HEK293 (cell line): ENCODE data around the gene TCERG1L.

ENCODE experiments used
- CTCF ChIA-PET: fragments of 350-600 bp; formaldehyde crosslinking; extraction: SDS; loops from one replicate; lab custom pipeline; 2021; ENCODE audit warnings: antibody characterized with exemption; lab: Yijun Ruan, JAX
- POLR2A ChIA-PET: fragments of 300-600 bp; formaldehyde crosslinking; extraction: SDS; loops from one replicate; lab custom pipeline; 2020; ENCODE audit warnings: antibody characterized with exemption, inconsistent platforms; lab: Yijun Ruan, JAX
- H3K27ac ChIP-seq: fragments of 200-500 bp; sonication (Bioruptor generic); 2 replicates; pipeline ENCODE4 v1.5.1; 2014; ENCODE audit warnings: low read depth, low read length, control low read depth, inconsistent platforms; ENCODE audit errors: extremely low read depth
- H3K36me3 ChIP-seq, 2 experiments: fragments of 200-500 bp in 1 of 2; sonication (Bioruptor generic) in 1 of 2; 1 replicate in 1 of 2; 2 replicates in 1 of 2; pipeline ENCODE4 v1.5.1; 2014 to 2017; ENCODE audit warnings: inconsistent platforms in 2 of 2, low read length in 2 of 2; ENCODE audit not compliant: control insufficient read depth in 2 of 2, insufficient read depth in 1 of 2
- H3K4me1 ChIP-seq: fragments of 200-500 bp; sonication (Bioruptor generic); 2 replicates; pipeline ENCODE4 v1.5.1; 2014; ENCODE audit warnings: mild to moderate bottlenecking, low read length, inconsistent platforms; ENCODE audit not compliant: control insufficient read depth, insufficient read depth
- H3K4me3 ChIP-seq: 2 replicates; pipeline ENCODE4 v1.5.1; 2011; ENCODE audit warnings: low read depth, mild to moderate bottlenecking, control low read depth, low read length, moderate library complexity
- H3K9me3 ChIP-seq: fragments of 200-500 bp; sonication (Bioruptor generic); 2 replicates; pipeline ENCODE4 v1.5.1; 2014; ENCODE audit warnings: low read depth, low read length, inconsistent platforms; ENCODE audit not compliant: control insufficient read depth, insufficient read depth
- IKZF3 ChIP-seq: fragments of 450-650 bp; IDR thresholded peaks from 2 replicates; pipeline ENCODE4 v1.5.0; 2018; ENCODE audit warnings: missing biosample characterization, mild to moderate bottlenecking, missing genetic modification characterization, moderate library complexity
- MYNN ChIP-seq: fragments of 450-650 bp; formaldehyde crosslinking; IDR thresholded peaks from 2 replicates; pipeline ENCODE4 v1.5.1; 2016; ENCODE audit warnings: missing biosample characterization, missing genetic modification characterization, borderline replicate concordance
- SALL2 ChIP-seq: fragments of 450-650 bp; formaldehyde crosslinking; IDR thresholded peaks from 2 replicates; pipeline ENCODE4 v1.5.0; 2017; ENCODE audit warnings: missing biosample characterization, mild to moderate bottlenecking, missing genetic modification characterization, borderline replicate concordance
- ZBTB7A ChIP-seq: fragments of 450-650 bp; formaldehyde crosslinking; IDR thresholded peaks from 2 replicates; pipeline ENCODE4 v1.5.1; 2016; ENCODE audit warnings: low read depth, missing biosample characterization, missing genetic modification characterization
- ZNF174 ChIP-seq: fragments of 450-650 bp; formaldehyde crosslinking; IDR thresholded peaks from 2 replicates; pipeline ENCODE4 v1.5.0; 2017; ENCODE audit warnings: missing biosample characterization, mild to moderate bottlenecking, missing genetic modification characterization
- ZNF175 ChIP-seq: fragments of 450-650 bp; formaldehyde crosslinking; IDR thresholded peaks from 2 replicates; pipeline ENCODE4 v1.5.1; 2016; ENCODE audit warnings: missing biosample characterization, missing genetic modification characterization
- ZNF184 ChIP-seq: fragments of 450-650 bp; IDR thresholded peaks from 2 replicates; pipeline ENCODE4 v1.5.1; 2018; ENCODE audit warnings: missing biosample characterization, mild to moderate bottlenecking, missing genetic modification characterization
- ZNF335 ChIP-seq: fragments of 450-650 bp; formaldehyde crosslinking; conservative IDR thresholded peaks from 2 replicates; pipeline ENCODE4 v1.5.1; 2016; ENCODE audit warnings: missing biosample characterization, missing genetic modification characterization
- ZNF354C ChIP-seq: fragments of 450-650 bp; formaldehyde crosslinking; IDR thresholded peaks from 2 replicates; pipeline ENCODE4 v1.5.1; 2016; ENCODE audit warnings: missing biosample characterization, missing genetic modification characterization, low read depth, borderline replicate concordance
- ZNF37A ChIP-seq: fragments of 450-650 bp; IDR thresholded peaks from 2 replicates; pipeline ENCODE4 v1.5.1; 2018; ENCODE audit warnings: missing biosample characterization, missing genetic modification characterization
- ZNF426 ChIP-seq: fragments of 450-650 bp; formaldehyde crosslinking; IDR thresholded peaks from 2 replicates; pipeline ENCODE4 v1.5.1; 2017; ENCODE audit warnings: missing biosample characterization, missing genetic modification characterization, mild to moderate bottlenecking, inconsistent platforms, moderate library complexity
- ZNF521 ChIP-seq: fragments of 450-650 bp; formaldehyde crosslinking; IDR thresholded peaks from 2 replicates; pipeline ENCODE4 v1.5.1; 2017; ENCODE audit warnings: missing biosample characterization, mild to moderate bottlenecking, missing genetic modification characterization
- ZNF530 ChIP-seq: fragments of 450-650 bp; formaldehyde crosslinking; IDR thresholded peaks from 2 replicates; pipeline ENCODE4 v1.5.1; 2016; ENCODE audit warnings: low read depth, missing biosample characterization, missing genetic modification characterization
- ZNF548 ChIP-seq: fragments of 450-650 bp; formaldehyde crosslinking; IDR thresholded peaks from 2 replicates; pipeline ENCODE4 v1.5.1; 2016; ENCODE audit warnings: missing biosample characterization, missing genetic modification characterization
- ZNF555 ChIP-seq: fragments of 450-650 bp; formaldehyde crosslinking; conservative IDR thresholded peaks from 2 replicates; pipeline ENCODE4 v1.5.1; 2017; ENCODE audit warnings: missing biosample characterization, mild to moderate bottlenecking, missing genetic modification characterization, inconsistent platforms
- ZNF561 ChIP-seq: fragments of 450-650 bp; IDR thresholded peaks from 2 replicates; pipeline ENCODE4 v1.5.1; 2018; ENCODE audit warnings: missing biosample characterization, missing genetic modification characterization, borderline replicate concordance
- ZNF596 ChIP-seq: fragments of 450-650 bp; IDR thresholded peaks from 2 replicates; pipeline ENCODE4 v1.5.0; 2018; ENCODE audit warnings: missing biosample characterization, mild to moderate bottlenecking, missing genetic modification characterization, moderate library complexity
- ZNF621 ChIP-seq: fragments of 450-650 bp; formaldehyde crosslinking; IDR thresholded peaks from 2 replicates; pipeline ENCODE4 v1.5.1; 2017; ENCODE audit warnings: missing biosample characterization, missing genetic modification characterization
- ZNF747 ChIP-seq: fragments of 450-650 bp; formaldehyde crosslinking; IDR thresholded peaks from 2 replicates; pipeline ENCODE4 v1.5.1; 2016; ENCODE audit warnings: missing biosample characterization, missing genetic modification characterization
- ZNF76 ChIP-seq: fragments of 450-650 bp; formaldehyde crosslinking; IDR thresholded peaks from 2 replicates; pipeline ENCODE4; 2016; ENCODE audit warnings: low read depth, missing biosample characterization, missing genetic modification characterization, borderline replicate concordance
- ZSCAN23 ChIP-seq: fragments of 450-650 bp; formaldehyde crosslinking; IDR thresholded peaks from 2 replicates; pipeline ENCODE4 v1.5.1; 2016; ENCODE audit warnings: missing biosample characterization, missing genetic modification characterization
- TF ChIP-seq, protein P1 (sequence below): fragments of 450-650 bp; formaldehyde crosslinking; IDR thresholded peaks from 2 replicates; pipeline ENCODE4; 2016; ENCODE audit warnings: missing biosample characterization, missing genetic modification characterization
- TF ChIP-seq, protein P2 (sequence below): fragments of 450-650 bp; IDR thresholded peaks from 2 replicates; pipeline ENCODE4 v1.5.1; 2018; ENCODE audit warnings: missing biosample characterization, mild to moderate bottlenecking, missing genetic modification characterization

Gene TCERG1L

DNA sequence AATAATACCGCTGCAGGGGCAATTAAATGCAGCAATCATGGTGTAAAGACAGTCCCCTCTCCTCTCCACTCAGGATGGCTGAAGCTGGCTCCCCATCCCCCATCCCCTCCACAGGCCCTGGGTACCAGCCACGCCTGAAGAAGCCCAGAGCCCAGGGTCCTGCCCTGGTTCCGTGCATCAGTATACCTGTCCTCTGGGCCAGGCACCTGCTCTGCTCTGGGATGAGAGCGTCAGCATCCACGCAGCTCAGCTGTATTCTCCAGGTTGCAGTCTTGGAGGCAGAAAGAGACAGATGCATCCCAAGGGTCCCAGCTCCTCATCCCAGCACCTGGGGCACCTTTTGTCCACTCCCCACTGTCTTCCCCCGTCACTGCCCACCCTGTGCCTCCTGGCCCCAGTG lies 233.8 kb downstream of the TCERG1L start:
- ChIA-PET POLR2A (no interaction called here), CTCF (no interaction called here)
- no peaks in the 10 kb centered on the region for H3K36me3 ChIP-seq
- H3K4me1 ChIP-seq: no peaks in the 10 kb centered on the region
- TF ChIP-seq ZSCAN23 (tag by site-specific recombination) (no peak), ZNF747 (tag by site-specific recombination) (no peak), SALL2 (tag by site-specific recombination) (no peak), ZNF426 (tag by site-specific recombination) (no peak), ZNF184 (tag by site-specific recombination) (no peak), ZNF561 (no peak), ZNF548 (tag by site-specific recombination) (no peak), ZNF76 (tag by site-specific recombination) (no peak), ZNF530 (tag by site-specific recombination) (no peak)
- TF ChIP-seq, protein P1, sequence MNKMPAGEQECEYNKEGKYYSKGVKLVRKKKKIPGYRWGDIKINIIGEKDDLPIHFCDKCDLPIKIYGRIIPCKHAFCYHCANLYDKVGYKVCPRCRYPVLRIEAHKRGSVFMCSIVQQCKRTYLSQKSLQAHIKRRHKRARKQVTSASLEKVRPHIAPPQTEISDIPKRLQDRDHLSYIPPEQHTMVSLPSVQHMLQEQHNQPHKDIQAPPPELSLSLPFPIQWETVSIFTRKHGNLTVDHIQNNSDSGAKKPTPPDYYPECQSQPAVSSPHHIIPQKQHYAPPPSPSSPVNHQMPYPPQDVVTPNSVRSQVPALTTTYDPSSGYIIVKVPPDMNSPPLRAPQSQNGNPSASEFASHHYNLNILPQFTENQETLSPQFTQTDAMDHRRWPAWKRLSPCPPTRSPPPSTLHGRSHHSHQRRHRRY (tag by site-specific recombination): no peak
- no peak overlapping the region for H3K27ac ChIP-seq
- no peaks in the 10 kb centered on the region for H3K9me3 ChIP-seq
- H3K4me3 ChIP-seq: no peak overlapping the region

DNA sequence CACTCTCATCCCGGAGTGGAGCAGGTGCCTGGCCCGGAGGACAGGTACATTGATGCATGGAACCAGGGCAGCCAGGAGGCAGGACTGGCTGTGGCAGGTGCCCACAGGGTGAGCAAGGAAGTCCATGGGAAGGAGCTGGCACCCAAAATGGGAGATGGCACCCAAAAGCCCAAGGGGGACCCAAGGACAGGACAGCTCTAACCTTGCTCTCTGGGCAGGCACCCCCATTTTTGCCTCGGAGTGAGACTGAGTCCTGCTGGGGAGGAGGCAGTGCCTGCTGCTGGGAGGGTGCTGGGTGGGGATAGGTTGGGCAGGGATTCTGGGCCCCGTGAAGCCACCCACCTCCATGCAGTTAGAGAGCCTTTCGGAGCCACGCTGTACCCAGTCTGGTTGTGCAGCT lies 234.5 kb downstream of the TCERG1L start:
- Histone ChIP-seq H3K9me3 (no peaks in the 10 kb centered on the region), H3K4me3 (no peak overlapping the region), H3K36me3 (no peaks in the 10 kb centered on the region), H3K27ac (no peak overlapping the region), H3K4me1 (no peaks in the 10 kb centered on the region)
- TF ChIP-seq ZNF521 (tag by site-specific recombination) (no peak), ZNF596 (no peak), ZNF335 (tag by site-specific recombination) (no peak), MYNN (tag by site-specific recombination) (no peak), ZNF555 (tag by site-specific recombination) (no peak), ZBTB7A (tag by site-specific recombination) (no peak), ZNF174 (tag by site-specific recombination) (no peak), ZNF621 (no peak), ZNF175 (tag by site-specific recombination) (no peak), IKZF3 (tag by site-specific recombination) (no peak), ZNF37A (tag by site-specific recombination) (no peak), ZNF354C (tag by site-specific recombination) (no peak)
- TF ChIP-seq, protein P2, sequence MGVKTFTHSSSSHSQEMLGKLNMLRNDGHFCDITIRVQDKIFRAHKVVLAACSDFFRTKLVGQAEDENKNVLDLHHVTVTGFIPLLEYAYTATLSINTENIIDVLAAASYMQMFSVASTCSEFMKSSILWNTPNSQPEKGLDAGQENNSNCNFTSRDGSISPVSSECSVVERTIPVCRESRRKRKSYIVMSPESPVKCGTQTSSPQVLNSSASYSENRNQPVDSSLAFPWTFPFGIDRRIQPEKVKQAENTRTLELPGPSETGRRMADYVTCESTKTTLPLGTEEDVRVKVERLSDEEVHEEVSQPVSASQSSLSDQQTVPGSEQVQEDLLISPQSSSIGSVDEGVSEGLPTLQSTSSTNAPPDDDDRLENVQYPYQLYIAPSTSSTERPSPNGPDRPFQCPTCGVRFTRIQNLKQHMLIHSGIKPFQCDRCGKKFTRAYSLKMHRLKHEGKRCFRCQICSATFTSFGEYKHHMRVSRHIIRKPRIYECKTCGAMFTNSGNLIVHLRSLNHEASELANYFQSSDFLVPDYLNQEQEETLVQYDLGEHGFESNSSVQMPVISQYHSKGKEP (tag by site-specific recombination): no peak
- ChIA-PET CTCF (no interaction called here), POLR2A (no interaction called here)
